PC-3 (cell line): ENCODE results near the gene EEIG1. TPM values are rescaled to one million over a fixed set of nuclear protein-coding genes. Genes with fewer than 3 reads are reported as not detected.
A peak's percentile ranks its signal among the peaks of the same experiment; 100 is the strongest.

ENCODE experiments used
- ATAC-seq: fragments of 200-7000 bp; cut with Tn5 transposase; 2 replicates; pipeline ENCODE4 v1.9.1; 2020; ENCODE audit warnings: mild to moderate bottlenecking, moderate library complexity
- BruUV-seq: library from RNA; stranded (reverse); fragments of 400-500 nt; replicated peaks from 2 replicates; lab custom pipeline; 2021; lab: Mats Ljungman, UMichigan
- CTCF ChIA-PET: fragments of 300-600 bp; sonication (Branson Sonifier 250); formaldehyde crosslinking; loops from one replicate; lab custom pipeline; 2022; ENCODE audit warnings: antibody characterized with exemption; lab: Charles Lee
- POLR2A ChIA-PET: fragments of 300-600 bp; sonication (Branson Sonifier 250); formaldehyde crosslinking; loops from one replicate; lab custom pipeline; 2022; ENCODE audit warnings: antibody characterized with exemption; ENCODE audit not compliant: unreplicated experiment; lab: Charles Lee
- DNase-seq: peaks from one replicate; pipeline ENCODE4 v3.0.0-alpha.2; 2015
- H2AFZ ChIP-seq: fragments of 300-600 bp; sonication (generic); 2 replicates; pipeline ENCODE4 v1.6.0; 2016; ENCODE audit warnings: antibody characterized with exemption, low read length
- H3F3A ChIP-seq: fragments of 300-600 bp; sonication (generic); one replicate; pipeline ENCODE4 v1.6.0; 2017; ENCODE audit warnings: antibody characterized with exemption, low read length, control low read depth, mild to moderate bottlenecking; ENCODE audit not compliant: unreplicated experiment
- H3K27ac ChIP-seq: fragments of 300-600 bp; sonication (generic); 2 replicates; pipeline ENCODE4 v1.5.1; 2016; ENCODE audit warnings: mild to moderate bottlenecking, low read length
- H3K27me3 ChIP-seq: fragments of 300-600 bp; sonication (generic); 2 replicates; pipeline ENCODE4 v1.6.1; 2016; ENCODE audit warnings: low read length, mixed read lengths
- H3K36me3 ChIP-seq: fragments of 300-600 bp; sonication (generic); 2 replicates; pipeline ENCODE4 v1.6.1; 2016; ENCODE audit warnings: low read depth, mixed run types, low read length, mixed read lengths
- H3K4me1 ChIP-seq: fragments of 300-600 bp; sonication (generic); 2 replicates; pipeline ENCODE4 v1.5.1; 2016; ENCODE audit warnings: low read length; ENCODE audit not compliant: insufficient read depth
- H3K4me2 ChIP-seq: fragments of 300-600 bp; sonication (generic); 2 replicates; pipeline ENCODE4 v1.6.0; 2016; ENCODE audit warnings: low read length
- H3K4me3 ChIP-seq: fragments of 300-600 bp; sonication (generic); 2 replicates; pipeline ENCODE4 v1.5.1; 2016; ENCODE audit warnings: mild to moderate bottlenecking, low read length, mixed read lengths
- H3K79me2 ChIP-seq: fragments of 300-600 bp; sonication (generic); 2 replicates; pipeline ENCODE4 v1.6.1; 2017; ENCODE audit warnings: low read length, mixed read lengths
- H3K9ac ChIP-seq: fragments of 300-600 bp; sonication (generic); 2 replicates; pipeline ENCODE4 v1.6.0; 2016; ENCODE audit warnings: mild to moderate bottlenecking, low read length
- H3K9me2 ChIP-seq: fragments of 300-600 bp; sonication (generic); replicated peaks from 2 replicates; pipeline ENCODE4 v1.6.1; 2016; ENCODE audit warnings: mixed run types, low read length, mixed read lengths
- H3K9me3 ChIP-seq: fragments of 300-600 bp; sonication (generic); 2 replicates; pipeline ENCODE4 v1.6.1; 2016; ENCODE audit warnings: low read length, mixed read lengths
- H4K20me1 ChIP-seq: fragments of 300-600 bp; sonication (generic); 2 replicates; pipeline ENCODE4 v1.6.1; 2016; ENCODE audit warnings: low read length, mixed read lengths
- CTCF ChIP-seq: fragments of 300-600 bp; sonication (generic); conservative IDR thresholded peaks from 2 replicates; pipeline ENCODE4 v1.5.1; 2017; ENCODE audit warnings: antibody characterized with exemption, low read depth, mild to moderate bottlenecking, low read length
- EZH2 ChIP-seq: fragments of 300-600 bp; sonication (generic); IDR thresholded peaks from one replicate; pipeline ENCODE4 v1.6.1; 2017; ENCODE audit warnings: antibody characterized with exemption, mild to moderate bottlenecking, low read length; ENCODE audit not compliant: unreplicated experiment
- EZH2phosphoT487 ChIP-seq: fragments of 300-600 bp; sonication (generic); IDR thresholded peaks from 2 replicates; pipeline ENCODE4 v1.6.1; 2018; ENCODE audit warnings: mild to moderate bottlenecking, antibody characterized with exemption, low read length, borderline replicate concordance
- intact Hi-C: fragments of 100-400 bp; cut with micrococcal nuclease; formaldehyde crosslinking; loops from 2 replicates; pipeline ENCODE4 v1.9.0; 2023
- total RNA-seq: library from RNA; depleted of rRNA; stranded (reverse); fragments of >200 nt; gene quantifications from 2 replicates; pipeline ENCODE4 v1.2.3, GENCODE V29; 2014

Gene EEIG1
- total RNA-seq, 1 experiment from 2014 or later, result 10.8 TPM

DNA sequence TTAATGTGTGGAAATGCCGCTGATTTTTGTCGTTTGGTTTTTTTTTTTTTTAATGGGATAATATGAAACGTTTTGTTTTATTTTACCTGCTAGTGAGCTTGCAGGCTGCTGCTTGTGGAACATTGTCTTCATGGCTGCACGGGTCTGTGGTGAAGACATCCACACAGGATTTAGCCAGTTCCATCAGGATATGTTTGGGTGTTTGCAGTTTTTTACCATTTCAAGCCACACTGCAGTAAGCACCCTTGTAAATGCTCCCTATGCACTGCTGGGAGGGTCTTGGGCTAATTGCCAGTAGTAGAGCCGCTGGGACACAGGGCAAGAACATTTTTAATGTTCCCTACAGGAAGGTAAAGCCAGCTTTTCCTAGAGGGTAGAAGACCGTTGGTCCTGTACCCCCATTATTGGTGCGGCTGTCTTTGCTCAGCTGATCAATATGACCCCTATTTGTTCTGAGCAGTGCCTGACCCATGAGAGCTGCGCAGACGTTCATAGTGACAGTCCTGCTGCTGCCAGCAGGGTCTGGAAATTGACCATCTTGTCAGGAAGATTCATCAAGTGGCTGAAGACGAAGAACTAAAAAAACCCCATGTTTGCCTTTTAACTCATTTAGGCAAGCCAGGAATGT is 20.5 kb upstream of the EEIG1 start:
- H3K27me3 ChIP-seq, result no peaks in the 10 kb centered on the region
- CTCF ChIA-PET, result no interaction called here
- H3K27ac ChIP-seq, result peak overlapping the region; percentile 84
- TF ChIP-seq EZH2, result no peak
- TF ChIP-seq CTCF, result no peak
- TF ChIP-seq EZH2phosphoT487, result no peak
- DNase-seq (no peak), ATAC-seq (no peak)
- intact Hi-C loops, result no loop called here
- H3K9me2 ChIP-seq, result no peaks in the 10 kb centered on the region
- no peaks in the 10 kb centered on the region for H3F3A ChIP-seq
- no TSS peak for BruUV-seq
- peak overlapping the region; percentile 47 for H3K9ac ChIP-seq
- peaks cover 20% of the 10 kb centered on the region for H3K4me1 ChIP-seq
- H3K9me3 ChIP-seq, result no peaks in the 10 kb centered on the region
- POLR2A ChIA-PET, result no interaction called here
- H2AFZ ChIP-seq, result peak overlapping the region; percentile 93
- no peak overlapping the region for H3K4me3 ChIP-seq
- H4K20me1 ChIP-seq, result no peaks in the 10 kb centered on the region
- peak overlapping the region; percentile 57 for H3K4me2 ChIP-seq
- H3K79me2 ChIP-seq, result no peaks in the 10 kb centered on the region
- H3K36me3 ChIP-seq, result no peaks in the 10 kb centered on the region

DNA sequence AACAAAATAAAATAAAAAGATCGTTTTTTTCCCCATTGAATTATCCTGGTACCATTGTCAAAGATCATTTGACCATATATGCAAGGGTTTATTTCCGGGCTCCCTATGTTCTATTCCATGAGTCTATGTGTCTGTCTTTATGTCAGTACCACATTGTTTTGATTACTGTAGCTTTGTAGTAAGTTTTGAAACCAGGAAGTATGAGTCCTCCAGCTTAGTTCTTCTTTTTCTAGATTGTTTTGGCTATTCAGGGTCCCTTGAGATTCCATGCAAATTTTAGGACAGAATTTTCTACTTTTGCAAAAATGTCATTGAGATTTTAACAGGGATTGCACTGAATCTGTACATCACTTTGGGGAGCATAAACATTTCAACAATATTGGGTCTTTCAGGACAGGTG is 18.7 kb upstream of the EEIG1 start:
- no peak for DNase-seq
- Histone ChIP-seq H3K27ac (no peak overlapping the region), H3K4me3 (no peak overlapping the region), H3K9me3 (no peaks in the 10 kb centered on the region), H4K20me1 (no peaks in the 10 kb centered on the region), H3K4me1 (peaks cover 15% of the 10 kb centered on the region), H3F3A (no peaks in the 10 kb centered on the region), H3K9me2 (no peaks in the 10 kb centered on the region), H3K27me3 (no peaks in the 10 kb centered on the region), H3K79me2 (no peaks in the 10 kb centered on the region), H3K4me2 (no peak overlapping the region), H3K9ac (no peak overlapping the region), H3K36me3 (no peaks in the 10 kb centered on the region), H2AFZ (no peak overlapping the region)
- ChIA-PET POLR2A (no interaction called here), CTCF (no interaction called here)
- no peak for ATAC-seq
- no peak for TF ChIP-seq EZH2
- TF ChIP-seq EZH2phosphoT487, result no peak
- TF ChIP-seq CTCF, result no peak
- intact Hi-C loops, result no loop called here
- BruUV-seq, result no TSS peak

- Histone ChIP-seq H2AFZ (no peak overlapping the region), H3K79me2 (no peaks in the 10 kb centered on the region), H4K20me1 (no peaks in the 10 kb centered on the region), H3F3A (no peaks in the 10 kb centered on the region), H3K9me3 (no peaks in the 10 kb centered on the region), H3K9me2 (no peaks in the 10 kb centered on the region), H3K27me3 (no peaks in the 10 kb centered on the region), H3K4me1 (peaks cover 7% of the 10 kb centered on the region), H3K4me3 (no peak overlapping the region), H3K36me3 (no peaks in the 10 kb centered on the region), H3K27ac (no peak overlapping the region), H3K4me2 (no peak overlapping the region), H3K9ac (no peak overlapping the region)
- CTCF ChIA-PET, result no interaction called here
- no peak for DNase-seq
- intact Hi-C loops, result no loop called here
- BruUV-seq, result no TSS peak
- no peak for TF ChIP-seq CTCF
- no peak for TF ChIP-seq EZH2phosphoT487
- TF ChIP-seq EZH2, result no peak
- POLR2A ChIA-PET, result no interaction called here
- no peak for ATAC-seq
Observed at GRCh38 chr9:127993721-127994120, 12.9 kb upstream of the EEIG1 start.
